ENCODE measurements around the gene NAA60.
"Not testable (repeated sequence)": the region's sequence is repeated elsewhere in the genome, so short reads cannot be mapped to it uniquely, and the experiment has no call there.

The NAA60 gene

DNA sequence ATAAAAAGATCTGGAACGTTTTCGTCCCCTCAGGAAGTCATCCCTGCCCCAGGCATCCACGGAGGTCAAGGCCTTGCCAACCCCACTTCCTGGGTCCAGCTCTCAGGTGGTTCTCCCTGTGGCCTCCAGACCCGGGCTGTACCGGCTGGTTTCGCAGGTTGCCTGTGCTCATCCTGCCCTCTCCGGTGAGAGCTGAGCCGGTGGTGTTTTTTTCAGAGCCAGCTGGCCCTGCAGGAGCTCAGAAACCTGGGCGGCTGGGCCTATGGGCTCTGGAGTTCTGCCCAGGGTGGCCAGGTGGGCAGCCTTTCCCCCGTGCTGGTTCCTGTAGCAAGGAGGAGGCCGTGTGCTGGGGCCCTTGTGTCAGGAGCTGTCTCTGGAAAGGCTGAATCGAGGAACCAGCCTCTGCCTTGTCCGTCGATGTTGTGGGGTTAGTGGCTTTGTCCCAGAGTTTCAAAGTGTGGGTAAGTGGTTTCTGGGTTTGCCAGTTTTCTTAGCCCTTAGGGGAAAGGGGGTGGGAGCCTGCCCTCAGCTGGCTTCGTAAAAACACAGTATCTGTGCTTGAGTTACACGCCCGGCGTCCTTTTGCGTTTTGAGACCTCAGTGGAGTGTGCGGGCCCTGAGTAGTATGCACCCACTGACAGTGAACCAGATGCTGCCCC is 28.2 kb downstream of the NAA60 start:
- DNase-seq, result no peak
- H3K36me3 Mint-ChIP-seq, result peaks cover 31% of the 10 kb centered on the region
- CTCF ChIA-PET, result interaction anchor here (0.6 kb wide), 1 partner anchor 264 kb away, joined by 3 read pairs; no protein-coding TSS in a partner anchor
- H3K27ac Mint-ChIP-seq, result no peak overlapping the region
- no peak overlapping the region for H3K4me3 Mint-ChIP-seq
- no peaks in the 10 kb centered on the region for H3K27me3 Mint-ChIP-seq
- H3K9me3 Mint-ChIP-seq, result no peaks in the 10 kb centered on the region
- peaks cover 23% of the 10 kb centered on the region for H3K4me1 Mint-ChIP-seq

DNA sequence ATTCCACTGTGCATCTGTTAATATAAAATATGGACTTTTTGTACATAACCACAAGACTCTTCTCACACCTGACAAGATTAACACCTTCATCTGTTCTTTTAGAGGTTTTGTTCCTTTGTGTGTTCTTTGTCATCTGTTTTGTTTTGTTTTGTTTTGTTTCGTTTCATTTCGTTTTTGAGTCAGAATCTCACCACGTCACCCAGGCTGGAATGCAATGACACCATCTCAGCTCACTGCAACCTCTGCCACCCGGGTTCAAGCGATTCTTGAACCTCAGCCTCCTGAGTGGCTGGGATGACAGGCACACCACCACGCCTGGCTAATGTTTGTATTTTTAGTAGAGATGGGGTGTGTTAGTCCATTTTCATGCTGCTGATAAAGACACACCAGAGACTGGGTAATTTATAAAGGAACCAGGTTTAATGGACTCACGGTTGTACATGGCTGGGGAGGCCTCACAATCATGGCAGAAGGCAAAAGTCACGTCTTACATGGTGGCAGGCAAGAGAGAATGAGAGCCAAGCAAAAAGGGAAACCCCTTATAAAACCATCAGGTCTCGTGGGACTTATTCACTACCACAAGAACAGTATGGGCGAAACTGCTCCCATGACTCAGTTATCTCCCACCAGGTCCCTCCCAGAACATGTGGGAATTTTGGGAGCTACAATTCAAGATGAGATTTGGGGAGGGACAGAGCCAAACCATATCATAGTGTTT is 29.6 kb downstream of the NAA60 start:
- Mint-ChIP-seq H3K27me3 (no peaks in the 10 kb centered on the region), H3K9me3 (no peaks in the 10 kb centered on the region), H3K4me3 (no peak overlapping the region), H3K27ac (no peak overlapping the region), H3K4me1 (peaks cover 11% of the 10 kb centered on the region), H3K36me3 (peaks cover 20% of the 10 kb centered on the region)
- CTCF ChIA-PET, result no interaction called here
- DNase-seq, result no peak

DNA sequence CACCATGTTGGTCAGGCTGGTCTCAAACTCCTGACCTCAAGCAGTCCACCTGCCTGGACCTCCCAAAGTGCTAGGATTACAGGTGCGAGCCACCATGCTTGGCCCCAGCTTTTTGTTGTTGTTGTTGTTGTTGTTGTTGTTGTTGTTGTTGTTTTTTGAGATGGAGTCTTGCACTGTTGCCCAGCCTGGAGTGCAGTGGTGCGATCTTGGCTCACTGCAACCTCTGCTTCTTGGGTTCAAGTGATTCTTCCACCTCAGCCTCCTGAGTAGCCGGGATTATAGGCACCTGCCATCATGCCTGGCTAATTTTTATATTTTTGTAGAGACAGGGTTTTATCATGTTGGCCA is 30.1 kb downstream of the NAA60 start:
- peaks cover 18% of the 10 kb centered on the region for H3K36me3 Mint-ChIP-seq
- H3K9me3 Mint-ChIP-seq, H3K4me3 Mint-ChIP-seq, H3K27me3 Mint-ChIP-seq, CTCF ChIA-PET, H3K27ac Mint-ChIP-seq, DNase-seq, H3K4me1 Mint-ChIP-seq: not testable (repeated sequence)

DNA sequence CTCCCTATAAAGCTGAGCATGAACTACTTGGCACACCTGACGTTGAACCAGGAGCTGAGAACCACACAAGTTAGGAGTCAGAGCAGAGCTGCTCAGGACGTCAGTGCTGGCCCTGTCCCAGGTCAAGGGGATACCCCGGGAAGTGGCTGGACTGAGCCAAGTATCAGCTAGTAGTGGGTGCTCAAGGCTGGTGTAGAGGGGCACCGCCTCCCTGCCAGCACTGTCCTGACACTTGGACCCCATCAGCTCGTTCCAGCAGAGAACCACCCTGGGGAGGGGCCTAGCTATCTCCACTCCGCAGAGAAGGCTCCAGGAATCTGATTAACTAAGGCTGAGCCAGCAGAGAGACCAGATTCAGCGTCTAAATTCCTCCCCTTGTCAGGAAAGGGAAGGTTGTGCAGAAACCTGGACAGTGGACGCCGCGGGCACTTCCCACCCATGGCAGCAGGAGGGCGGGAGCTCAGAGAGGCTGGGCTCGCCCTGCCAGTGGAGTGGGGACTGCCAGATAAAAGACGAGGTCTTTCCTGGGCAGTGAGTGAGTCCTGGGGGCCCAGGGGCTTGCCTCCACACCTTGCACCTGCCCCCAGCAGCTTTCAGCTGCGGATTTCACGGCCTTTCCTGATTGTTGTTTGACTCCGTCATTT is 30.8 kb downstream of the NAA60 start:
- Mint-ChIP-seq H3K4me1 (peaks cover 6% of the 10 kb centered on the region), H3K27me3 (no peaks in the 10 kb centered on the region), H3K9me3 (no peaks in the 10 kb centered on the region), H3K36me3 (peaks cover 22% of the 10 kb centered on the region), H3K4me3 (no peak overlapping the region), H3K27ac (no peak overlapping the region)
- no peak for DNase-seq
- CTCF ChIA-PET, result interaction anchor here (1.2 kb wide), 1 partner anchor 26 kb away, joined by 3 read pairs; no protein-coding TSS in a partner anchor

DNA sequence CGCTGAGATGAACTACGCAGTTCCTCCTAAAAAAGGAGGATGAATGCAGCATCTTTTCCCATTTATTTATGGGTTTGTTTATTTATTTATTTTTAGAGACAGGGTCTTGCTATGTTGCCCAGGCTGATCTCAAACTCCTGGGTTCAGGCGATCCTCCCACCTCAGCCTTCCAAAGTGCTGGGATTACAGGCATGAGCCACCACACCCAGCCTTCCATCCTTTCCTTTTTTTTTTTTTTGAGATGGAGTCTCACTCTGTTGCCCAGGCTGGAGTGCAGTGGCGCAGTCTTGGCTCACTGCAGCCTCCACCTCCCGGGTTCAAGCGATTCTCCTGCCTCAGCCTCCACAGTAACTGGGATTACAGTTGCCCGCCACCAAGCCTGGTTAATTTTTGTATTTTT is 31.4 kb downstream of the NAA60 start:
- H3K4me1 Mint-ChIP-seq, H3K4me3 Mint-ChIP-seq, DNase-seq, H3K9me3 Mint-ChIP-seq, H3K27ac Mint-ChIP-seq, H3K27me3 Mint-ChIP-seq: not testable (repeated sequence)
- CTCF ChIA-PET, result interaction anchor here (1.2 kb wide), 1 partner anchor 25 kb away, joined by 3 read pairs; no protein-coding TSS in a partner anchor
- peaks cover 27% of the 10 kb centered on the region for H3K36me3 Mint-ChIP-seq

DNA sequence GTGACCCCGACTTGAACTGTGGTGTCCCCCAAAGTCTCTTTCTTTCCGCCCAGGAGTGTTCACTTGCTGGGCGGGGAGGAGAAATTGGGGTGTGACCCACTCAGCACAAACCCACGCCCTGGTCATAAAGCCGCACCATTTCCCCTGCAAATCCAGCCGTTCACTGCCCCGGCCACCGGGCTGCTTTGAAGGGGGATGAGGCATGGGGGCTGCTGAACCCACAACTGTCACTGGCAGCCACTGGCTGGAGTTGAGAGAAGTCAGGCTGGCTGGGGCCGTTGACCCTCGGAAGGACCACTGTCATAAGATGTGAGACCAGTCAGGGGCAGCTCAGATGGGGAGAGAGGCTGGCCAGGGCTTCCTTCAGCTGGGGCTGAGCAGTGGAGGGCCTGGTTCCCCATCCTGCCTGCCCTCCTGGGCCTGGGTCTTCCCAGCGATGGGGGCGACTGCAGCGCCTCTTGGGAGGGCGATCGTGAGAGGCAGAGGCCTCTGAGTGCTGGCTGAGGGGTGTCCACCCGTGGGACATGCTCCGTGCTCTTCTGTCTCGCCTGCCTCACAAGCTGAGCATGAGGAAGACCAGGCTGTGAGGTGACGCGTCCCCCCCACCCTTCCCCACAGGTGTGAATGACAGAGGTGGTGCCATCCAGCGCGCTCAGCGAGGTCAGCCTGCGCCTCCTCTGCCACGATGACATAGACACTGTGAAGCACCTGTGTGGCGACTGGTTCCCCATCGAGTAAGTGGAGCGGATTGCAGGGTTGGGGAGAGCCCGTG is 32.3 kb downstream of the NAA60 start:
- CTCF ChIA-PET, result no interaction called here
- no peak for DNase-seq
- Mint-ChIP-seq H3K4me3 (no peak overlapping the region), H3K9me3 (no peaks in the 10 kb centered on the region), H3K4me1 (peaks cover 6% of the 10 kb centered on the region), H3K27ac (no peak overlapping the region), H3K27me3 (no peaks in the 10 kb centered on the region), H3K36me3 (peaks cover 28% of the 10 kb centered on the region)

DNA sequence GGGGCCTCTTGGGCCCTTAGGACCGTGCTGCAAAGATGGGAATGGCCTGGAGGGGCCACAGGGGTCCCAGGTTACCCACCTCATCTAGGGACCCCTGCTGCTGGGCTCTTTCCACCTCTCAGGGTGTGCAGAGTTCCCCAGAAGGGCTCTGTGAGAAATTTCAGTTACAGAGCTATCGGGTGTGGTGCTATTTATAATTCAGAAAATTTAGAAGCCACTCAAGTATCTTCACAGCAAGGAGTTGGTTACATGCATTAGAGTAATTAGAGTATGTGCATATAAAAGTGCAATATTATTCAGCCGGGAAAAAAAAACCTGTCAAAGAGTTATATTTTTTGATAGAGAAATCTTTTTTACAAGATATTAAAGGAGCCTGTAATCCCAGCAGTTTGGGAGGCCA is 32.9 kb downstream of the NAA60 start:
- Mint-ChIP-seq H3K9me3 (no peaks in the 10 kb centered on the region), H3K4me3 (no peak overlapping the region), H3K36me3 (peaks cover 29% of the 10 kb centered on the region), H3K27ac (no peak overlapping the region), H3K27me3 (no peaks in the 10 kb centered on the region), H3K4me1 (peaks cover 6% of the 10 kb centered on the region)
- CTCF ChIA-PET, result no interaction called here
- no peak for DNase-seq

DNA sequence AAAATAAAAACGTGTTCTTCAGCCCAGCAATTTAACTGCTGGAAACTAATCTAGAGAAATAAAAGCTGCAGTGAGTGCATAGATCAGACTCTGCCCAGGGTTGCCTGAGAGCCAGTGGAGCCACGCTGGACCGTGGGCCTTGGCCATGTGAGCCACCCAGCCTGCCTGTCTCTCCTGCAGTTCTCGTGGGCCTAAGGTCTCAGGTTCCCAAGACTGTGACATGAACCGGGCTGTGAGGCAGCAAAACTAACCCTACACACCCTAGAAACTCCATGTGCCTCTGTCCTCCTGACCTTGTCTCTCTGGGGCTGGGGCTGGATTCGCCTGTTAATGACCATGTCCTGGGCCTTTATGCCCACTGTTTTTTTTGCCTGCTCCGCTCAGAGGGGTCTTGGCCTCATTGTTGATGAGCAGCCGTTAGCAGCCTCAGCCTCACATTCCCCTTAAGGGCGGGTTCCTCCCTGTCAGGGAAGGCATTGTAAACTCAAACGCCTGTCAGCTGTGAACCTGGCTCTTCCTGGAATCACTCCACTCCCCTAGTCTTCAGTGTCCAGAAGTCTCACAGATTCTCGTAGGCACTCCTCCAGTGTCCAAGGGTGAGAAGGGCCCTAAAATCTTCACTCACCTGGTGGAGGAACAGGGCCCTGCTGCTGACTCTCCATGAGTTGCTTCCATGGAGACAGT is 34.9 kb downstream of the NAA60 start:
- Mint-ChIP-seq H3K27ac (no peak overlapping the region), H3K4me3 (no peak overlapping the region), H3K36me3 (peaks cover 38% of the 10 kb centered on the region), H3K27me3 (no peaks in the 10 kb centered on the region), H3K9me3 (no peaks in the 10 kb centered on the region), H3K4me1 (no peaks in the 10 kb centered on the region)
- no peak for DNase-seq
- CTCF ChIA-PET, result no interaction called here

DNA sequence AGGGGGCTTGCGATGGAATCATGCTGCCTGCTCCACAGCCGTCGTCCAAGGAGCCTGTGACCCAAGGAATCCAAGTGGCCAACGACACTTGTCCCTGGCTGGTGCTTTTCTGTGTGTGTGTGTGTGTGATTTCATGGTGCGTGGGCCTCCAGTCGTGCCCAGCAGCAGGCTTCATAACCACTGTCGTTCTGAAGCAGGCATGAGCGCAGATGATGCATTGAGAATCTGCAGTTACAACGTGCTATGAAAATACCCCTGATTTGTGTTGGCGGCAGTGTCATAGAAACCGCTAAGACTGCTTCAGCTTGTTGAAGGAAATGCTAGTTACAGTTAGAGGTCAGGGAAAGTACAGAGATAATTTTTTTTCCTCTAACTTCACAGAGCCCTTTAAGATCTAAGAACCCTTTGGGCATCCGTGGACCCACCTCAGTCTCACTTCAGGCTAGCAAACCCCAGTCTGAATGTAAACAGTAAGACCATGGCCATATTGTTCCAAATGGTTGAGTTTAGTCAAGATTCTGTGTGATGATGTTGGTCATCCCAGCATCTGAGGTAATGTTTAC is 36.3 kb downstream of the NAA60 start:
- Mint-ChIP-seq H3K4me1 (no peaks in the 10 kb centered on the region), H3K27ac (no peak overlapping the region), H3K27me3 (no peaks in the 10 kb centered on the region), H3K36me3 (peaks cover 38% of the 10 kb centered on the region), H3K9me3 (no peaks in the 10 kb centered on the region), H3K4me3 (no peak overlapping the region)
- DNase-seq, result no peak
- CTCF ChIA-PET, result no interaction called here

DNA sequence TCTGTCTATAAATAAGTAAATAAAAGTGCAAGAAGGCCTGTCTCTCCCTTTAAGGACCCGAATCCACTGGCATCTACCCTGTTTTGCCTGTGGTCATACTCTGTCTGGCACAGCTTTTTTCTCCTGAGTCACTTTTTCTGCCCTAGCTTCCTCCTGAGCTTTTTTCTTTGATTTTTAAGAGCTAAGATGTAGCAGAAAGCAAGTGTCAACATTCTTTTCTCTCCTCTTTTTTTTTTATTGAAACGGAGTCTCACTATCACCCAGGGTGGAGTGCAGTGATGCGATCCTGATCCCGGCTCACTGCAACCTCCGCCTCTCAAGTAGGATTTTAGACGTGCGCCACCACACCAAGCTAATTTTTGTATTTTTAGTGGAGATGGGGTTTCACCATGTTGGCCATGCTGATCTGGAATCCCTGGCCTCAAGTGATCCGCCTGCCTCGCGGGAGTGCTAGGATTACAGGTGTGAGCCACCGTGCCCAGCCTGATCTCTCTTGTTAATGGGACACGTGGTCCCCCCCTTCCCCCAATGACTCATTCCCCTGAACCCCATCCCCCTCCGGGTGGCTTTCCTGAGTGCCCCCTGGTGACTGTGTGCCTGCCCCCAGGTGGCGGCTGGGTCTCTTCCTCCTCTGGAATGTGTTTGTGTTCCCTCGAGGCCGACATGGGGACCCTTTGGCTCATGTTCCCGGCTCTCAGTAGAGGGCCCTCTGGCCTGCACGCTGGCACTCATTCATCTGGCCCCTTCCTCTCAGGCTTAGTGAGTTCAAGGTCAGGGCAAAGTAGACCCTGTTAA is 37.6 kb downstream of the NAA60 start:
- Mint-ChIP-seq H3K27me3 (no peaks in the 10 kb centered on the region), H3K4me3 (no peak overlapping the region), H3K36me3 (peaks cover 40% of the 10 kb centered on the region), H3K4me1 (no peaks in the 10 kb centered on the region), H3K27ac (no peak overlapping the region), H3K9me3 (no peaks in the 10 kb centered on the region)
- CTCF ChIA-PET, result no interaction called here
- DNase-seq, result no peak

DNA sequence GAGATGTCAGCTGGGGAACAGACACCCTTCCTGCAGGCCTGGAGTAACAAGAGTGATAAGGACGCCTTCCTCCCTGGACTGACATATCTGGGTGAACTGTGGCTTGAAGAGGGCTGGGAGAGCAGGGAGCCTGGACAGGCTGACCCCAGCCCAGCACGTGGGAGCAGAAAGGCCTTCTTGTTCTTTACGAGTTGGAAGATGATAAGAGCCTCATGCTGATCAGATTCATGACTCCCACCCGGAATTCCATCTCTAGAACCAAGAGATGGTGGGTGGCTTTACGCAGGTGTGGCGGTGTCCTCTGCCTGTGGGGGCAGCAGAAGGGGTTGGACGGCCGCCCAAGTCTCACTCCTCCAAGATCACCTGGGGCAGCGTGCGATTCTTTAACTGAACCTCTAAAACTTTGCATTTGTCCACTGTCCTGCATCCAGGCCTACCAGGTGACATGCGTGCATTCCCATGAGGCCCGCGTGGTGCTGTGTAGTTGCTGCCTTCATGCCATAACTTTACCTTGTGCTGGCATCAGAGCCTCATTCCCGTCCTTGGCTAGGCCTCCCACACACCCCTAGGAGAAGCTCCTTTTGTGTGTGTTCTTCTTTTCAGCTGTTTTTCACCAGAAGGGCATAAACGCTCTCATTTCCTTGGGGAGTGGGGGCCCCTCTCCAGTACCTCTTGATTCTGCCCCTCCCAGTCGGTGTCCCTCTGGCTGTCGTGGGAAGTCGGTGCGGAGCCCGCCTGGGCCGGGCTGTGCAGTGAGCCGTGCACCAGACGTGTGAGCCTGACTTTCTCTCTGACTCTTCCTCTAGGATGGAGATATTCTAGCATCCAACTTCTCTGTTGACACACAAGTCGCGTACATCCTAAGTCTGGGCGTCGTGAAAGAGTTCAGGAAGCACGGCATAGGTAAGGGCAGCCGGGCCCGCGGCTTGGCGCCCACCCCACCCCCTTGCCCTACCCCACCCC is 38.5 kb downstream of the NAA60 start:
- Mint-ChIP-seq H3K9me3 (no peaks in the 10 kb centered on the region), H3K36me3 (peaks cover 38% of the 10 kb centered on the region), H3K4me1 (no peaks in the 10 kb centered on the region), H3K4me3 (no peak overlapping the region), H3K27me3 (no peaks in the 10 kb centered on the region), H3K27ac (no peak overlapping the region)
- DNase-seq, result no peak
- CTCF ChIA-PET, result no interaction called here

DNA sequence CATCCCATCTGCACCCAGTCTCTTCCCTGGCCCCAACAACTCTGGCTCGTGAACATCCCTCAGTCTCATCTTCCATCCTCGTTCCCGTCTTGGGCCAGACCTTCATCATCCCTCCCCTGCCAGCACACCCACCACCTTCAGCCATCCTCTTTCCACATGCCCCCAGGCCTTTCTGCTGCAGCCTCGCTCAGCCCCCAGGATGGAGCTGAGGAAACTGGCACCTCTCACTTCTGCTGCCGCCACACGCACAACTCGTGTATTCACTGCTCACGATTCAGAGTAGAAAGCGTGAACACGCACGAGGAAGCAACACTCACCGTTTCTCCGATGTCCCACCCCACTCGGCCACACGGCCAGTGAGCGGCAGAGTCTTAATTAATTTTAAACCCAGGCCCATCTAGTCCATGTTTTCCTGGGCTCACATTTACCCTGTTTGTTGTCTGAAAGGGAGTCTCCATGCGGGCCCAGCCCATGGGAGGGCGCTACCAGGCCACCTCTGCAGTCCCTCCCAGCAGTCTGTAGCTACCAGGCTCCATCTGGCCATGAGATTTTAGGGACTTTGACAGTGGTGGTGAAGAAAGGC is 39.3 kb downstream of the NAA60 start:
- peak overlapping the region; percentile 15 for H3K27ac Mint-ChIP-seq
- no peak overlapping the region for H3K4me3 Mint-ChIP-seq
- H3K9me3 Mint-ChIP-seq, result no peaks in the 10 kb centered on the region
- peaks cover 38% of the 10 kb centered on the region for H3K36me3 Mint-ChIP-seq
- DNase-seq, result no peak
- no peaks in the 10 kb centered on the region for H3K27me3 Mint-ChIP-seq
- no peaks in the 10 kb centered on the region for H3K4me1 Mint-ChIP-seq
- CTCF ChIA-PET, result no interaction called here

All from activated naive CD4-positive, alpha-beta T cell treated with anti-CD3 and anti-CD28 coated beads, Interleukin-2, amount 10 ng/mL, durations not matched to agents 7 days and 5 days (primary cell).